Measurements from ENCODE around the gene OR6J1. TPM values are rescaled to one million over a fixed set of nuclear protein-coding genes. Genes with fewer than 3 reads are reported as not detected.

The OR6J1 gene
- total RNA-seq, 1 experiment from 2014 or later, result not detected

GRCh38 chr14:22657861-22658260 is 13.7 kb upstream of the OR6J1 start:
- no peak overlapping the region for H3K4me3 ChIP-seq (ENCODE audit: low read depth, low read length, poor library complexity, severe bottlenecking)
- no peak for TF ChIP-seq EZH2 (IDR thresholded peaks at IDR 0.05; ENCODE audit: borderline replicate concordance, low read depth, low read length, poor library complexity, severe bottlenecking)
- TF ChIP-seq, protein P1, sequence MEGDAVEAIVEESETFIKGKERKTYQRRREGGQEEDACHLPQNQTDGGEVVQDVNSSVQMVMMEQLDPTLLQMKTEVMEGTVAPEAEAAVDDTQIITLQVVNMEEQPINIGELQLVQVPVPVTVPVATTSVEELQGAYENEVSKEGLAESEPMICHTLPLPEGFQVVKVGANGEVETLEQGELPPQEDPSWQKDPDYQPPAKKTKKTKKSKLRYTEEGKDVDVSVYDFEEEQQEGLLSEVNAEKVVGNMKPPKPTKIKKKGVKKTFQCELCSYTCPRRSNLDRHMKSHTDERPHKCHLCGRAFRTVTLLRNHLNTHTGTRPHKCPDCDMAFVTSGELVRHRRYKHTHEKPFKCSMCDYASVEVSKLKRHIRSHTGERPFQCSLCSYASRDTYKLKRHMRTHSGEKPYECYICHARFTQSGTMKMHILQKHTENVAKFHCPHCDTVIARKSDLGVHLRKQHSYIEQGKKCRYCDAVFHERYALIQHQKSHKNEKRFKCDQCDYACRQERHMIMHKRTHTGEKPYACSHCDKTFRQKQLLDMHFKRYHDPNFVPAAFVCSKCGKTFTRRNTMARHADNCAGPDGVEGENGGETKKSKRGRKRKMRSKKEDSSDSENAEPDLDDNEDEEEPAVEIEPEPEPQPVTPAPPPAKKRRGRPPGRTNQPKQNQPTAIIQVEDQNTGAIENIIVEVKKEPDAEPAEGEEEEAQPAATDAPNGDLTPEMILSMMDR (conservative IDR thresholded peaks at IDR 0.05; ENCODE audit: low read depth, low read length), result peak; percentile 57
- no peaks in the 10 kb centered on the region for H3K27me3 ChIP-seq (replicated peaks; ENCODE audit: insufficient read depth, low read depth, low read length, poor library complexity)
- intact Hi-C loops (cut with micrococcal nuclease; ENCODE audit: unreplicated experiment), result loop anchor here (1.0 to 10.0 kb wide), 2 partner anchors 195 to 353 kb away; no protein-coding TSS in a partner anchor
- peaks cover 14% of the 10 kb centered on the region for H3K4me1 ChIP-seq (ENCODE audit: insufficient read depth, low read length, poor library complexity, severe bottlenecking)
- H3K27ac ChIP-seq (ENCODE audit: low read depth, low read length, poor library complexity, severe bottlenecking), result no peak overlapping the region
- H3K9me3 ChIP-seq (ENCODE audit: low read depth, low read length, poor library complexity, severe bottlenecking), result no peaks in the 10 kb centered on the region
- POLR2A ChIA-PET (ENCODE audit: low non-redundant PET), result no interaction called here
- BruUV-seq (replicated peaks), result no TSS peak
- DNase-seq (ENCODE audit: low spot score), result no peak
- no peaks in the 10 kb centered on the region for H3K36me3 ChIP-seq (ENCODE audit: insufficient read depth, low read length, poor library complexity, severe bottlenecking)
- CTCF ChIA-PET, result interaction anchor here (0.6 to 1.8 kb wide), 4 partner anchors 15 to 319 kb away, joined by 3 to 9 read pairs (median 7); no protein-coding TSS in a partner anchor

GRCh38 chr14:22656945-22657731 is 13.0 kb upstream of the OR6J1 start:
- H3K27ac ChIP-seq (ENCODE audit: low read depth, low read length, poor library complexity, severe bottlenecking), result no peak overlapping the region
- no peak overlapping the region for H3K4me3 ChIP-seq (ENCODE audit: low read depth, low read length, poor library complexity, severe bottlenecking)
- TF ChIP-seq EZH2 (IDR thresholded peaks at IDR 0.05; ENCODE audit: borderline replicate concordance, low read depth, low read length, poor library complexity, severe bottlenecking), result no peak
- TF ChIP-seq, protein P1 (conservative IDR thresholded peaks at IDR 0.05; ENCODE audit: low read depth, low read length), result no peak
- peaks cover 14% of the 10 kb centered on the region for H3K4me1 ChIP-seq (ENCODE audit: insufficient read depth, low read length, poor library complexity, severe bottlenecking)
- BruUV-seq (replicated peaks), result no TSS peak
- no peaks in the 10 kb centered on the region for H3K9me3 ChIP-seq (ENCODE audit: low read depth, low read length, poor library complexity, severe bottlenecking)
- intact Hi-C loops (cut with micrococcal nuclease; ENCODE audit: unreplicated experiment), result loop anchor here (1.0 to 10.0 kb wide), 2 partner anchors 196 to 352 kb away; no protein-coding TSS in a partner anchor
- POLR2A ChIA-PET (ENCODE audit: low non-redundant PET), result no interaction called here
- no peaks in the 10 kb centered on the region for H3K27me3 ChIP-seq (replicated peaks; ENCODE audit: insufficient read depth, low read depth, low read length, poor library complexity)
- CTCF ChIA-PET, result interaction anchor here (1.2 to 1.8 kb wide), 2 partner anchors 56 to 87 kb away, joined by 6 to 8 read pairs; no protein-coding TSS in a partner anchor
- DNase-seq (ENCODE audit: low spot score), result peak; percentile 52
- no peaks in the 10 kb centered on the region for H3K36me3 ChIP-seq (ENCODE audit: insufficient read depth, low read length, poor library complexity, severe bottlenecking)

DNA sequence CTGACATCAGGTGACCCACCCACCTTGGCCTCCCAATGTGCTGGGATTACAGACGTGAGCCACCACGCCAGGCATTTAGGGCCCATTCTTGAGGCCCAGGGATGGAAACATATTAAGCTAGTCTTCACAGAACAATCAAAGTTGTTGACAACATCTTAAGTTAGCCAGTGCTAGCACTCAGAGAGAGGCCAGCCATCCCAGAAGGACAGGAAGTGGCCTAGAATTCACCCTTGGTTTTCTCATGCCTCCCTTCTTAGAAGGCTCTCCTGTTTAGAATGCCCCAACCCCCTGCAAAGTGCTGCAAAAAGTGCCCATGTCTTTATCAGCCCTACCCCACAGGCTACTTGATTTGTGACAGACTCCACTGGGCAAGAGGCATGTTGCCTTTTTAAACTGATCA is 12.1 kb upstream of the OR6J1 start:
- intact Hi-C loops (cut with micrococcal nuclease; ENCODE audit: unreplicated experiment), result loop anchor here (10.0 kb wide), 1 partner anchor 351 kb away; no protein-coding TSS in a partner anchor
- CTCF ChIA-PET, result interaction anchor here (0.7 kb wide), 1 partner anchor 47 kb away, joined by 3 read pairs; no protein-coding TSS in a partner anchor
- no peak for DNase-seq (ENCODE audit: low spot score)

More for the DNA sequence above, 12.1 kb upstream of the OR6J1 start:
- no peaks in the 10 kb centered on the region for H3K9me3 ChIP-seq (ENCODE audit: low read depth, low read length, poor library complexity, severe bottlenecking)
- peaks cover 14% of the 10 kb centered on the region for H3K4me1 ChIP-seq (ENCODE audit: insufficient read depth, low read length, poor library complexity, severe bottlenecking)
- no TSS peak for BruUV-seq (replicated peaks)
- TF ChIP-seq, protein P1 (conservative IDR thresholded peaks at IDR 0.05; ENCODE audit: low read depth, low read length), result no peak
- no peak for TF ChIP-seq EZH2 (IDR thresholded peaks at IDR 0.05; ENCODE audit: borderline replicate concordance, low read depth, low read length, poor library complexity, severe bottlenecking)
- POLR2A ChIA-PET (ENCODE audit: low non-redundant PET), result no interaction called here
- H3K27me3 ChIP-seq (replicated peaks; ENCODE audit: insufficient read depth, low read depth, low read length, poor library complexity), result no peaks in the 10 kb centered on the region
- H3K27ac ChIP-seq (ENCODE audit: low read depth, low read length, poor library complexity, severe bottlenecking), result no peak overlapping the region
- H3K4me3 ChIP-seq (ENCODE audit: low read depth, low read length, poor library complexity, severe bottlenecking), result no peak overlapping the region
- H3K36me3 ChIP-seq (ENCODE audit: insufficient read depth, low read length, poor library complexity, severe bottlenecking), result no peaks in the 10 kb centered on the region

Measured in A673 (cell line).